Endodermal cell (in vitro differentiated cells): ENCODE results near the gene KRTAP5-4. TPM values are rescaled to one million over a fixed set of nuclear protein-coding genes. Genes with fewer than 3 reads are reported as not detected.

Source experiments
- DNase-seq: peaks from one replicate; pipeline ENCODE4 v3.0.0-alpha.2; 2017
- H3K27ac ChIP-seq: 2 replicates; pipeline ENCODE4 v1.5.1; 2013; ENCODE audit warnings: mild to moderate bottlenecking, low read depth, low read length, moderate library complexity
- H3K27me3 ChIP-seq: 2 replicates; pipeline ENCODE4 v1.6.1; 2013; ENCODE audit warnings: mild to moderate bottlenecking, low read length, moderate library complexity; ENCODE audit not compliant: insufficient read depth, control insufficient read depth, poor library complexity, severe bottlenecking
- H3K36me3 ChIP-seq: 2 replicates; pipeline ENCODE4 v1.7.0; 2013; ENCODE audit warnings: mild to moderate bottlenecking, low read length, moderate library complexity; ENCODE audit not compliant: control insufficient read depth, insufficient read depth
- H3K4me1 ChIP-seq: one replicate; pipeline ENCODE4 v1.7.0; 2013; ENCODE audit warnings: low read length; ENCODE audit not compliant: control insufficient read depth, insufficient read depth
- H3K4me3 ChIP-seq: 2 replicates; pipeline ENCODE4 v1.5.1; 2013; ENCODE audit warnings: mild to moderate bottlenecking, low read length, moderate library complexity
- H3K9ac ChIP-seq: 2 replicates; pipeline ENCODE4 v1.6.1; 2013; ENCODE audit warnings: mild to moderate bottlenecking, low read length, moderate library complexity; ENCODE audit not compliant: poor library complexity, severe bottlenecking; ENCODE audit errors: extremely low read depth
- H3K9me3 ChIP-seq: 2 replicates; pipeline ENCODE4 v1.6.1; 2013; ENCODE audit warnings: mild to moderate bottlenecking, low read length, moderate library complexity; ENCODE audit not compliant: control insufficient read depth
- H3K27ac Mint-ChIP-seq: 2 replicates; pipeline ENCODE4 v1.8.0; 2020; ENCODE audit warnings: mixed read lengths
- H3K27me3 Mint-ChIP-seq: 2 replicates; pipeline ENCODE4 v1.8.0; 2021; ENCODE audit warnings: mild to moderate bottlenecking, mixed read lengths; ENCODE audit not compliant: insufficient read depth
- H3K36me3 Mint-ChIP-seq: 2 replicates; pipeline ENCODE4 v1.8.0; 2020; ENCODE audit warnings: low read depth, mixed read lengths
- H3K4me1 Mint-ChIP-seq: 2 replicates; pipeline ENCODE4 v1.8.0; 2020; ENCODE audit warnings: mixed read lengths
- H3K4me3 Mint-ChIP-seq: 2 replicates; pipeline ENCODE4 v1.8.0; 2020; ENCODE audit warnings: mild to moderate bottlenecking, moderate library complexity, mixed read lengths
- H3K9me3 Mint-ChIP-seq: 2 replicates; pipeline ENCODE4 v1.8.0; 2020; ENCODE audit warnings: mild to moderate bottlenecking, mixed read lengths
- CTCF ChIP-seq: fragments of 200-600 bp; sonication (generic); conservative IDR thresholded peaks from 2 replicates; pipeline ENCODE4 v1.5.0; 2021; ENCODE audit warnings: antibody characterized with exemption, mild to moderate bottlenecking
- WGBS, 2 experiments: methylation state at CpG; one replicate each; pipeline versions ENCODE4 v1.1.5 to v1.1.7; 2013; ENCODE audit warnings: missing lambda C conversion rate in 2 of 2, mixed read lengths in 1 of 2; ENCODE audit not compliant: insufficient coverage in 1 of 2, insufficient read length in 1 of 2; 5-methylcytosine and 5-hydroxymethylcytosine counted together
- total RNA-seq, 2 donors: library from RNA; stranded (reverse); fragmentation: NEBNext Ultra II Directional in 1 of 2; extraction: Animal tissue kit (Norgen Biotek cat#: 25700) in 1 of 2; gene quantifications; 2 replicates in 1 of 2; 3 replicates in 1 of 2; pipeline ENCODE4 v1.2.1, GENCODE V29; 2021

KRTAP5-4 gene
- total RNA-seq, 2 donors from 2014 or later, result not detected

- Histone ChIP-seq H3K9me3 (no peaks in the 10 kb centered on the region), H3K27me3 (peaks cover 5% of the 10 kb centered on the region), H3K9ac (no peak overlapping the region), H3K27ac (no peak overlapping the region), H3K4me1 (no peaks in the 10 kb centered on the region), H3K4me3 (no peak overlapping the region), H3K36me3 (no peaks in the 10 kb centered on the region)
- Mint-ChIP-seq H3K36me3 (no peaks in the 10 kb centered on the region), H3K27ac (no peak overlapping the region), H3K27me3 (peaks cover 24% of the 10 kb centered on the region), H3K4me3 (no peak overlapping the region), H3K9me3 (no peaks in the 10 kb centered on the region), H3K4me1 (no peaks in the 10 kb centered on the region)
- WGBS, 2 experiments, result 82 to 86% methylated on average over 9 to 29 of the region's 29 CpGs
- TF ChIP-seq CTCF, result no peak
- DNase-seq, result no peak
Measured at GRCh38 chr11:1642288-1643145, 20.6 kb upstream of the KRTAP5-4 start.

- no peaks in the 10 kb centered on the region for H3K36me3 Mint-ChIP-seq
- no peak overlapping the region for H3K27ac ChIP-seq
- no peak for TF ChIP-seq CTCF
- H3K9me3 ChIP-seq, result no peaks in the 10 kb centered on the region
- H3K4me3 ChIP-seq, result no peak overlapping the region
- H3K36me3 ChIP-seq, result no peaks in the 10 kb centered on the region
- no peak for DNase-seq
- H3K4me1 Mint-ChIP-seq, result no peaks in the 10 kb centered on the region
- no peaks in the 10 kb centered on the region for H3K4me1 ChIP-seq
- peaks cover 5% of the 10 kb centered on the region for H3K27me3 ChIP-seq
- H3K9ac ChIP-seq, result no peak overlapping the region
- 91 to 100% methylated on average over 5 to 15 of the region's 15 CpGs for WGBS, 2 experiments
- peaks cover 20% of the 10 kb centered on the region for H3K27me3 Mint-ChIP-seq
- H3K4me3 Mint-ChIP-seq, result no peak overlapping the region
- no peak overlapping the region for H3K27ac Mint-ChIP-seq
- H3K9me3 Mint-ChIP-seq, result no peaks in the 10 kb centered on the region
Measured at GRCh38 chr11:1641096-1641495, 19.2 kb upstream of the KRTAP5-4 start.

- Mint-ChIP-seq H3K4me1 (no peaks in the 10 kb centered on the region), H3K27ac (no peak overlapping the region), H3K36me3 (no peaks in the 10 kb centered on the region), H3K4me3 (no peak overlapping the region), H3K27me3 (peaks cover 19% of the 10 kb centered on the region), H3K9me3 (no peaks in the 10 kb centered on the region)
- H3K9me3 ChIP-seq, result no peaks in the 10 kb centered on the region
- H3K4me3 ChIP-seq, result no peak overlapping the region
- H3K36me3 ChIP-seq, result no peaks in the 10 kb centered on the region
- DNase-seq, result peak; percentile 90
- no peaks in the 10 kb centered on the region for H3K4me1 ChIP-seq
- peaks cover 5% of the 10 kb centered on the region for H3K27me3 ChIP-seq
- no peak overlapping the region for H3K9ac ChIP-seq
- WGBS, 2 experiments, result 59 to 65% methylated on average over 24 to 32 of the region's 32 CpGs
- H3K27ac ChIP-seq, result no peak overlapping the region
- TF ChIP-seq CTCF, result peak; percentile 98
Measured at GRCh38 chr11:1640076-1640946, 18.4 kb upstream of the KRTAP5-4 start.
